ENCODE results near the gene PNMA8A. TPM values are rescaled to one million over a fixed set of nuclear protein-coding genes. Genes with fewer than 3 reads are reported as not detected.

PNMA8A gene
- polyA plus RNA-seq, 1 donor from 2014 or later = 234 TPM

- TF ChIP-seq EP300 (conservative IDR thresholded peaks at IDR 0.05; ENCODE audit: poor library complexity, severe bottlenecking) = no peak
- TF ChIP-seq CTCF (IDR thresholded peaks at IDR 0.05; ENCODE audit: poor library complexity, severe bottlenecking) = no peak
- TF ChIP-seq EZH2 (IDR thresholded peaks at IDR 0.05; ENCODE audit: borderline replicate concordance, insufficient read depth, low read length, poor library complexity, severe bottlenecking) = no peak
- no peak for TF ChIP-seq POLR2AphosphoS5 (IDR thresholded peaks at IDR 0.05)
- TF ChIP-seq RAD21 (conservative IDR thresholded peaks at IDR 0.05) = no peak
- no peak for TF ChIP-seq SMC3 (conservative IDR thresholded peaks at IDR 0.05; ENCODE audit: poor library complexity)
- no peak for TF ChIP-seq REST (IDR thresholded peaks at IDR 0.05; ENCODE audit: borderline replicate concordance)
- TF ChIP-seq TAF1 (IDR thresholded peaks at IDR 0.05; ENCODE audit: low read depth) = no peak
- TF ChIP-seq MXI1 (conservative IDR thresholded peaks at IDR 0.05; ENCODE audit: poor library complexity, severe bottlenecking) = no peak
- Histone ChIP-seq H3K27ac (ENCODE audit: low read length) (no peak overlapping the region), H3F3A (ENCODE audit: insufficient read depth, low read length, poor library complexity, severe bottlenecking) (no peaks in the 10 kb centered on the region), H3K36me3 (ENCODE audit: insufficient read depth, low read length) (no peaks in the 10 kb centered on the region), H4K20me1 (ENCODE audit: insufficient read depth) (no peaks in the 10 kb centered on the region), H3K9me3 (ENCODE audit: low read length) (peaks cover 14% of the 10 kb centered on the region), H3K9ac (ENCODE audit: low read length) (no peak overlapping the region), H3K4me2 (ENCODE audit: low read length) (no peak overlapping the region), H3K4me3 (ENCODE audit: low read length) (no peak overlapping the region), H3K9me2 (ENCODE audit: insufficient read depth, low read length) (no peaks in the 10 kb centered on the region), H3K79me2 (replicated peaks; ENCODE audit: insufficient read depth, low read length) (no peaks in the 10 kb centered on the region), H2AFZ (ENCODE audit: low read depth, low read length) (no peak overlapping the region), H3K27me3 (ENCODE audit: insufficient read depth, low read depth, low read length) (peaks cover 42% of the 10 kb centered on the region)
Measured at GRCh38 chr19:46490774-46491173, 19.4 kb upstream of the PNMA8A start.

GRCh38 chr19:46489445-46490272, 18.3 kb upstream of the PNMA8A start:
- H3K27me3 ChIP-seq (ENCODE audit: insufficient read depth, low read depth, low read length) = peaks cover 37% of the 10 kb centered on the region
- peak overlapping the region; percentile 31 for H3K9ac ChIP-seq (ENCODE audit: low read length)
- H3K4me3 ChIP-seq (ENCODE audit: low read length) = peak overlapping the region; percentile 18
- no peaks in the 10 kb centered on the region for H3K79me2 ChIP-seq (replicated peaks; ENCODE audit: insufficient read depth, low read length)
- H2AFZ ChIP-seq (ENCODE audit: low read depth, low read length) = no peak overlapping the region
- TF ChIP-seq REST (IDR thresholded peaks at IDR 0.05; ENCODE audit: borderline replicate concordance) (no peak), SMC3 (conservative IDR thresholded peaks at IDR 0.05; ENCODE audit: poor library complexity) (peak; percentile 69), EZH2 (IDR thresholded peaks at IDR 0.05; ENCODE audit: borderline replicate concordance, insufficient read depth, low read length, poor library complexity, severe bottlenecking) (no peak), CTCF (IDR thresholded peaks at IDR 0.05; ENCODE audit: poor library complexity, severe bottlenecking) (peak; percentile 55), EP300 (conservative IDR thresholded peaks at IDR 0.05; ENCODE audit: poor library complexity, severe bottlenecking) (no peak), TAF1 (IDR thresholded peaks at IDR 0.05; ENCODE audit: low read depth) (no peak), RAD21 (conservative IDR thresholded peaks at IDR 0.05) (peak; percentile 62), MXI1 (conservative IDR thresholded peaks at IDR 0.05; ENCODE audit: poor library complexity, severe bottlenecking) (no peak), POLR2AphosphoS5 (IDR thresholded peaks at IDR 0.05) (no peak)
- H3K9me2 ChIP-seq (ENCODE audit: insufficient read depth, low read length) = no peaks in the 10 kb centered on the region
- no peaks in the 10 kb centered on the region for H3F3A ChIP-seq (ENCODE audit: insufficient read depth, low read length, poor library complexity, severe bottlenecking)
- no peak overlapping the region for H3K27ac ChIP-seq (ENCODE audit: low read length)
- H3K9me3 ChIP-seq (ENCODE audit: low read length) = peaks cover 9% of the 10 kb centered on the region
- H4K20me1 ChIP-seq (ENCODE audit: insufficient read depth) = no peaks in the 10 kb centered on the region
- no peaks in the 10 kb centered on the region for H3K36me3 ChIP-seq (ENCODE audit: insufficient read depth, low read length)
- no peak overlapping the region for H3K4me2 ChIP-seq (ENCODE audit: low read length)

All from neural cell (in vitro differentiated cells).